Caki2 (cell line): ENCODE measurements around the gene LIPC. TPM values are rescaled to one million over a fixed set of nuclear protein-coding genes. Genes with fewer than 3 reads are reported as not detected.

Experiments used
- DNase-seq: peaks from one replicate; pipeline ENCODE4 v3.0.0-alpha.2; 2015; ENCODE audit warnings: low read depth
- in situ Hi-C: cut with HindIII; loops from 2 replicates; pipeline ENCODE4 v1.10.0; 2016; ENCODE audit warnings: low sequenced_read_pairs, low pct_unique_long_range_greater_than_20kb, mixed read lengths
- total RNA-seq: library from RNA; depleted of rRNA; stranded (reverse); fragments of >200 nt; shearing (Covaris generic); gene quantifications from 2 replicates; pipeline ENCODE4 v1.2.3, GENCODE V29; 2014; ENCODE audit warnings: low replicate concordance

LIPC gene
- total RNA-seq, 1 experiment from 2014 or later: 4.0 TPM

GRCh38 chr15:58445865-58446264 lies 14.1 kb downstream of the LIPC start:
- in situ Hi-C loops: no loop called here
- no peak for DNase-seq

GRCh38 chr15:58446521-58446920 lies 14.7 kb downstream of the LIPC start:
- in situ Hi-C loops: no loop called here
- DNase-seq: no peak

- DNase-seq: peak; percentile 54
- in situ Hi-C loops: no loop called here
These were observed 15.7 kb downstream of the LIPC start for GRCh38 chr15:58447271-58448010.

GRCh38 chr15:58448331-58448730 lies 16.5 kb downstream of the LIPC start:
- no peak for DNase-seq
- in situ Hi-C loops: no loop called here

GRCh38 chr15:58448906-58449305 lies 17.1 kb downstream of the LIPC start:
- DNase-seq: no peak
- in situ Hi-C loops: no loop called here

- DNase-seq: no peak
- in situ Hi-C loops: no loop called here
These were observed 20.0 kb downstream of the LIPC start for GRCh38 chr15:58451826-58452225.

GRCh38 chr15:58452775-58453174 lies 21.0 kb downstream of the LIPC start:
- in situ Hi-C loops: no loop called here
- DNase-seq: no peak

GRCh38 chr15:58453931-58454793 lies 22.4 kb downstream of the LIPC start:
- in situ Hi-C loops: no loop called here

GRCh38 chr15:58454950-58455401 lies 23.2 kb downstream of the LIPC start:
- no peak for DNase-seq
- in situ Hi-C loops: no loop called here

More at GRCh38 chr15:58453931-58454793, 22.4 kb downstream of the LIPC start:
- no peak for DNase-seq

GRCh38 chr15:58457466-58457965 lies 25.7 kb downstream of the LIPC start:
- peak; percentile 68 for DNase-seq
- in situ Hi-C loops: no loop called here

- in situ Hi-C loops: no loop called here
- no peak for DNase-seq
These were observed 26.3 kb downstream of the LIPC start for GRCh38 chr15:58458076-58458475.

GRCh38 chr15:58459045-58459444 lies 27.3 kb downstream of the LIPC start:
- DNase-seq: no peak

GRCh38 chr15:58459560-58459959 lies 27.8 kb downstream of the LIPC start:
- in situ Hi-C loops: no loop called here
- DNase-seq: no peak

More at GRCh38 chr15:58459045-58459444, 27.3 kb downstream of the LIPC start:
- in situ Hi-C loops: no loop called here

- in situ Hi-C loops: no loop called here
These were observed 28.5 kb downstream of the LIPC start for GRCh38 chr15:58460116-58460790.

GRCh38 chr15:58460872-58461271 lies 29.1 kb downstream of the LIPC start:
- in situ Hi-C loops: no loop called here
- DNase-seq: no peak

More at GRCh38 chr15:58460116-58460790, 28.5 kb downstream of the LIPC start:
- no peak for DNase-seq

GRCh38 chr15:58462547-58462946 lies 30.8 kb downstream of the LIPC start:
- no peak for DNase-seq

GRCh38 chr15:58462973-58463663 lies 31.3 kb downstream of the LIPC start:
- no peak for DNase-seq
- in situ Hi-C loops: no loop called here

More at GRCh38 chr15:58462547-58462946, 30.8 kb downstream of the LIPC start:
- in situ Hi-C loops: no loop called here
